ENCODE results near the gene SP140L. TPM values are rescaled to one million over a fixed set of nuclear protein-coding genes. Genes with fewer than 3 reads are reported as not detected.

The SP140L gene
- total RNA-seq, 1 experiment from 2014 or later = 16.6 TPM

DNA sequence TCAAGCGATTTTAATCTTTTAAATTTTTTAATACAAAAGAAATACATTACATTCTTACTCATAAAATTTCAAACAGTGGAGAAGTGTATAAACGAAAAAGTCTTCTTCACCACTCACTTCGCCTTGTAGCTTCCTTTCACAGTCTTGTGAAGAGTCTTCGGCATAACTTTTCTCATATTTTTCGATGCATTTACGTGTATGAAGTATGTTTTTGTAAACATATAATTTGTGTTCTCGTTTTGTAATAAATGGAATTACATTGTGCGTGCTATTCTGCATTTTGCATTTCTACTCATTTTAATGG, 1.1 kb downstream of the SP140L start:
- DNase-seq (ENCODE audit: low read depth, low spot score) (no peak), ATAC-seq (no peak)
- no peaks in the 10 kb centered on the region for H3K9me3 ChIP-seq (ENCODE audit: control insufficient read depth, insufficient read depth, low read depth, low read length)
- peak overlapping the region; percentile 67 for H3K27ac ChIP-seq (ENCODE audit: low read length)
- H3K27me3 ChIP-seq (ENCODE audit: control insufficient read depth, insufficient read depth, low read length) = no peaks in the 10 kb centered on the region
- peaks cover 11% of the 10 kb centered on the region; the same call in 1 of the 2 replicates for H3K4me1 ChIP-seq (ENCODE audit: control insufficient read depth, insufficient read depth, low read length)
- H3K36me3 ChIP-seq (ENCODE audit: control insufficient read depth, insufficient read depth, low read length) = no peaks in the 10 kb centered on the region; the same call in 1 of the 2 replicates
- intact Hi-C loops (cut with micrococcal nuclease; ENCODE audit: unreplicated experiment) (no loop called here), in situ Hi-C loops (cut with HindIII; ENCODE audit: low pct_unique_long_range_greater_than_20kb, low sequenced_read_pairs) (no loop called here)
- ChIA-PET POLR2A (interaction anchor here (0.6 kb wide), 1 partner anchor 316 kb away, joined by 5 read pairs; no protein-coding TSS in a partner anchor), CTCF (no interaction called here)
- TF ChIP-seq POLR2AphosphoS5 (IDR thresholded peaks at IDR 0.05; ENCODE audit: low read depth, low read length) = no peak
- no peak for TF ChIP-seq TCF7L2 (IDR thresholded peaks at IDR 0.05; ENCODE audit: low read depth, low read length)
- TF ChIP-seq SIN3A (IDR thresholded peaks at IDR 0.05; ENCODE audit: borderline replicate concordance, insufficient read depth, low read depth, low read length) = no peak
- TF ChIP-seq, protein P1, sequence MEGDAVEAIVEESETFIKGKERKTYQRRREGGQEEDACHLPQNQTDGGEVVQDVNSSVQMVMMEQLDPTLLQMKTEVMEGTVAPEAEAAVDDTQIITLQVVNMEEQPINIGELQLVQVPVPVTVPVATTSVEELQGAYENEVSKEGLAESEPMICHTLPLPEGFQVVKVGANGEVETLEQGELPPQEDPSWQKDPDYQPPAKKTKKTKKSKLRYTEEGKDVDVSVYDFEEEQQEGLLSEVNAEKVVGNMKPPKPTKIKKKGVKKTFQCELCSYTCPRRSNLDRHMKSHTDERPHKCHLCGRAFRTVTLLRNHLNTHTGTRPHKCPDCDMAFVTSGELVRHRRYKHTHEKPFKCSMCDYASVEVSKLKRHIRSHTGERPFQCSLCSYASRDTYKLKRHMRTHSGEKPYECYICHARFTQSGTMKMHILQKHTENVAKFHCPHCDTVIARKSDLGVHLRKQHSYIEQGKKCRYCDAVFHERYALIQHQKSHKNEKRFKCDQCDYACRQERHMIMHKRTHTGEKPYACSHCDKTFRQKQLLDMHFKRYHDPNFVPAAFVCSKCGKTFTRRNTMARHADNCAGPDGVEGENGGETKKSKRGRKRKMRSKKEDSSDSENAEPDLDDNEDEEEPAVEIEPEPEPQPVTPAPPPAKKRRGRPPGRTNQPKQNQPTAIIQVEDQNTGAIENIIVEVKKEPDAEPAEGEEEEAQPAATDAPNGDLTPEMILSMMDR (IDR thresholded peaks at IDR 0.05) = no peak
- TF ChIP-seq, protein P2, sequence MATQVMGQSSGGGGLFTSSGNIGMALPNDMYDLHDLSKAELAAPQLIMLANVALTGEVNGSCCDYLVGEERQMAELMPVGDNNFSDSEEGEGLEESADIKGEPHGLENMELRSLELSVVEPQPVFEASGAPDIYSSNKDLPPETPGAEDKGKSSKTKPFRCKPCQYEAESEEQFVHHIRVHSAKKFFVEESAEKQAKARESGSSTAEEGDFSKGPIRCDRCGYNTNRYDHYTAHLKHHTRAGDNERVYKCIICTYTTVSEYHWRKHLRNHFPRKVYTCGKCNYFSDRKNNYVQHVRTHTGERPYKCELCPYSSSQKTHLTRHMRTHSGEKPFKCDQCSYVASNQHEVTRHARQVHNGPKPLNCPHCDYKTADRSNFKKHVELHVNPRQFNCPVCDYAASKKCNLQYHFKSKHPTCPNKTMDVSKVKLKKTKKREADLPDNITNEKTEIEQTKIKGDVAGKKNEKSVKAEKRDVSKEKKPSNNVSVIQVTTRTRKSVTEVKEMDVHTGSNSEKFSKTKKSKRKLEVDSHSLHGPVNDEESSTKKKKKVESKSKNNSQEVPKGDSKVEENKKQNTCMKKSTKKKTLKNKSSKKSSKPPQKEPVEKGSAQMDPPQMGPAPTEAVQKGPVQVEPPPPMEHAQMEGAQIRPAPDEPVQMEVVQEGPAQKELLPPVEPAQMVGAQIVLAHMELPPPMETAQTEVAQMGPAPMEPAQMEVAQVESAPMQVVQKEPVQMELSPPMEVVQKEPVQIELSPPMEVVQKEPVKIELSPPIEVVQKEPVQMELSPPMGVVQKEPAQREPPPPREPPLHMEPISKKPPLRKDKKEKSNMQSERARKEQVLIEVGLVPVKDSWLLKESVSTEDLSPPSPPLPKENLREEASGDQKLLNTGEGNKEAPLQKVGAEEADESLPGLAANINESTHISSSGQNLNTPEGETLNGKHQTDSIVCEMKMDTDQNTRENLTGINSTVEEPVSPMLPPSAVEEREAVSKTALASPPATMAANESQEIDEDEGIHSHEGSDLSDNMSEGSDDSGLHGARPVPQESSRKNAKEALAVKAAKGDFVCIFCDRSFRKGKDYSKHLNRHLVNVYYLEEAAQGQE (IDR thresholded peaks at IDR 0.05; ENCODE audit: insufficient read depth in 1 of 2, low read depth in 2 of 2, low read length in 1 of 2) = no peak
- BruUV-seq (replicated peaks) = no TSS peak
- H3K4me3 ChIP-seq (ENCODE audit: low read depth in 2 of 2, low read length in 2 of 2) = peak overlapping the region; percentile 38 to 63

DNA sequence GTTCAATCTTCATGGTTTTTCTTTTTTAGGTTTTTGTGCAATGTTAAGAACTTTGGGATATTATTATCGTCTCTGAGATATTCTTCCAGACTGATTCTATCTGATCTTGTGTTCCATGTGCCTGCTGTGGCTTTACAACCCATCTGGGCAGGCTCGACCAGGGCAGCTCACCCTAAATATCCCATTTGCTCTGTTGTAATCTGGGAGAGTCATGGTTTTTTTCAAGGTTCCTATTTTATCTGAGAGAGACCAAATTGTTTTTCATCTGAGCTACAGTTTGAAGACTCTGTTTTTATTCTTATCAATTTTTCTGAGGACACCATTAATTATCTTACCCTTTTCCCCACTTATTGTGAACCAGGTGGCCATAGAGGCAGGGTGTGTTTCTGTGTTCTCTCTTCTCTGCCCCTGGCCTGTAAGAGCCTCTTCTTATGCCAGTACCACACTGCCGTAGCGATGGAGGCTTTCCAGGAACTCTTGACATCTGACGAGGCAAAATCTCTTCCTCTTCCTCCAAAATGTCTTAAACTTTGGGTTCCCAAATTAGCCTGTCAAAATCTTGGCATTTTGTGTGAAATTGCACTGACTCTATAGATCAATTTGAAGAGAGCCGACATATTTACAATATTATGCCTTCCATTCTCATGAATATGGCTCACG, 3.1 kb downstream of the SP140L start:
- H3K27me3 ChIP-seq (ENCODE audit: control insufficient read depth, insufficient read depth, low read length) = no peaks in the 10 kb centered on the region
- intact Hi-C loops (cut with micrococcal nuclease; ENCODE audit: unreplicated experiment) (no loop called here), in situ Hi-C loops (cut with HindIII; ENCODE audit: low pct_unique_long_range_greater_than_20kb, low sequenced_read_pairs) (no loop called here)
- CTCF ChIA-PET = no interaction called here
- peaks cover 11% of the 10 kb centered on the region; the same call in 1 of the 2 replicates for H3K4me1 ChIP-seq (ENCODE audit: control insufficient read depth, insufficient read depth, low read length)
- no peaks in the 10 kb centered on the region; the same call in 1 of the 2 replicates for H3K36me3 ChIP-seq (ENCODE audit: control insufficient read depth, insufficient read depth, low read length)
- ATAC-seq (no peak), DNase-seq (ENCODE audit: low read depth, low spot score) (no peak)
- no TSS peak for BruUV-seq (replicated peaks)
- POLR2A ChIA-PET = no interaction called here
- no peak overlapping the region; the same call in 1 of the 2 replicates for H3K27ac ChIP-seq (ENCODE audit: low read length)
- no peak for TF ChIP-seq SIN3A (IDR thresholded peaks at IDR 0.05; ENCODE audit: borderline replicate concordance, insufficient read depth, low read depth, low read length)
- TF ChIP-seq TCF7L2 (IDR thresholded peaks at IDR 0.05; ENCODE audit: low read depth, low read length) = no peak
- TF ChIP-seq, protein P2 (IDR thresholded peaks at IDR 0.05; ENCODE audit: insufficient read depth in 1 of 2, low read depth in 2 of 2, low read length in 1 of 2) = no peak
- TF ChIP-seq, protein P1 (IDR thresholded peaks at IDR 0.05) = no peak
- TF ChIP-seq POLR2AphosphoS5 (IDR thresholded peaks at IDR 0.05; ENCODE audit: low read depth, low read length) = no peak
- 0 out of 4 replicates have a peak overlapping the region, but pooled peaks of 1 of the 2 experiments have one; percentile 2 for H3K4me3 ChIP-seq (ENCODE audit: low read depth in 2 of 2, low read length in 2 of 2)
- no peaks in the 10 kb centered on the region for H3K9me3 ChIP-seq (ENCODE audit: control insufficient read depth, insufficient read depth, low read depth, low read length)
